ENCODE measurements around the gene UPK2. TPM values are rescaled to one million over a fixed set of nuclear protein-coding genes. Genes with fewer than 3 reads are reported as not detected.

The UPK2 gene
- total and polyA plus RNA-seq, 2 of the 13 experiments (the other 11 are each of a cell fraction or from before 2014, with no cell fraction given), result not detected

- TF ChIP-seq ZNF580 (CRISPR knock-in tag; IDR thresholded peaks at IDR 0.05; ENCODE audit: borderline replicate concordance, low read depth) (no peak), ZNF891 (CRISPR knock-in tag; IDR thresholded peaks at IDR 0.05) (no peak), PAXIP1 (CRISPR knock-in tag; conservative IDR thresholded peaks at IDR 0.05) (peak; percentile 22), IRF2 (CRISPR knock-in tag; IDR thresholded peaks at IDR 0.05) (no peak), HNRNPUL1 (IDR thresholded peaks at IDR 0.05; ENCODE audit: low read depth, low read length) (no peak), ZNF761 (CRISPR knock-in tag; conservative IDR thresholded peaks at IDR 0.05) (no peak), ZNF577 (CRISPR knock-in tag; IDR thresholded peaks at IDR 0.05; ENCODE audit: borderline replicate concordance, low read depth) (no peak), CBX1 (IDR thresholded peaks at IDR 0.05; ENCODE audit: low read depth) (no peak), MTERF4 (CRISPR knock-in tag; IDR thresholded peaks at IDR 0.05) (no peak), GTF3A (CRISPR knock-in tag; conservative IDR thresholded peaks at IDR 0.05) (no peak), SMARCC2 (IDR thresholded peaks at IDR 0.05) (no peak), GABPB1 (CRISPR knock-in tag; IDR thresholded peaks at IDR 0.05) (peak; percentile 33; the same call in 1 of the 2 replicates), EED (CRISPR knock-in tag; IDR thresholded peaks at IDR 0.05) (no peak), SETDB1 (CRISPR knock-in tag; IDR thresholded peaks at IDR 0.05; ENCODE audit: borderline replicate concordance) (no peak), ZHX2 (IDR thresholded peaks at IDR 0.05; ENCODE audit: low read depth) (no peak), ZHX2 (CRISPR knock-in tag; IDR thresholded peaks at IDR 0.05; ENCODE audit: borderline replicate concordance) (no peak), EZH2 (conservative IDR thresholded peaks at IDR 0.05; ENCODE audit: low read depth, low read length) (no peak), ZBTB14 (CRISPR knock-in tag; IDR thresholded peaks at IDR 0.05) (no peak)
Observed at GRCh38 chr11:118917481-118918127, 38.5 kb upstream of the UPK2 start (continued).

All from HepG2 (cell line).